Neural cell (in vitro differentiated cells): Measurements from ENCODE around the gene CDH4. TPM values are rescaled to one million over a fixed set of nuclear protein-coding genes. Genes with fewer than 3 reads are reported as not detected.

Experiments used
- H2AFZ ChIP-seq: fragments of 200-600, 300-800 bp; sonication (generic), shearing (Covaris generic); 2 replicates; pipeline ENCODE4 v1.6.0; 2014; ENCODE audit warnings: low read depth, mild to moderate bottlenecking, antibody characterized with exemption, low read length, moderate library complexity
- H3F3A ChIP-seq: fragments of 200-600 bp; shearing (Covaris generic); 2 replicates; pipeline ENCODE4 v1.6.1; 2016; ENCODE audit warnings: mild to moderate bottlenecking, moderate library complexity, mixed read lengths, antibody characterized with exemption, low read length; ENCODE audit not compliant: insufficient read depth, poor library complexity, severe bottlenecking
- H3K27ac ChIP-seq: fragments of 200-600, 300-800 bp; sonication (generic), shearing (Covaris generic); 2 replicates; pipeline ENCODE4 v1.5.1; 2014; ENCODE audit warnings: mild to moderate bottlenecking, low read length, moderate library complexity
- H3K27me3 ChIP-seq: fragments of 300-800, 200-600 bp; sonication (generic), shearing (Covaris generic); 2 replicates; pipeline ENCODE4 v1.6.0; 2014; ENCODE audit warnings: mild to moderate bottlenecking, low read depth, low read length, moderate library complexity; ENCODE audit not compliant: insufficient read depth
- H3K36me3 ChIP-seq: fragments of 300-800, 200-600 bp; sonication (generic), shearing (Covaris generic); 2 replicates; pipeline ENCODE4 v1.5.1; 2014; ENCODE audit warnings: mild to moderate bottlenecking, antibody characterized with exemption, low read length, moderate library complexity; ENCODE audit not compliant: insufficient read depth
- H3K4me2 ChIP-seq: fragments of 300-800, 200-600 bp; sonication (generic), shearing (Covaris generic); 2 replicates; pipeline ENCODE4 v1.6.0; 2014; ENCODE audit warnings: mild to moderate bottlenecking, low read length
- H3K4me3 ChIP-seq: fragments of 300-800, 200-600 bp; sonication (generic), shearing (Covaris generic); 2 replicates; pipeline ENCODE4 v1.5.1; 2014; ENCODE audit warnings: mild to moderate bottlenecking, low read length, moderate library complexity
- H3K79me2 ChIP-seq: fragments of 200-600 bp; shearing (Covaris generic); replicated peaks from 2 replicates; pipeline ENCODE4 v1.6.0; 2014; ENCODE audit warnings: mild to moderate bottlenecking, low read length, moderate library complexity; ENCODE audit not compliant: insufficient read depth
- H3K9ac ChIP-seq: fragments of 300-800, 200-600 bp; sonication (generic), shearing (Covaris generic); 2 replicates; pipeline ENCODE4 v1.6.1; 2016; ENCODE audit warnings: mild to moderate bottlenecking, low read length, mixed read lengths
- H3K9me2 ChIP-seq: fragments of 200-600 bp; shearing (Covaris generic); 2 replicates; pipeline ENCODE4 v1.6.1; 2016; ENCODE audit warnings: mild to moderate bottlenecking, low read length, mixed read lengths; ENCODE audit not compliant: insufficient read depth
- H3K9me3 ChIP-seq: fragments of 200-600, 300-800 bp; sonication (generic), shearing (Covaris generic); 2 replicates; pipeline ENCODE4 v1.6.1; 2016; ENCODE audit warnings: mild to moderate bottlenecking, mixed run types, low read length, moderate library complexity, mixed read lengths
- H4K20me1 ChIP-seq: fragments of 200-600 bp; shearing (Covaris generic); 2 replicates; pipeline ENCODE4 v1.6.1; 2016; ENCODE audit warnings: mild to moderate bottlenecking, mixed run types; ENCODE audit not compliant: insufficient read depth
- EP300 ChIP-seq: fragments of 450-650 bp; conservative IDR thresholded peaks from 2 replicates; pipeline ENCODE4 v1.6.1; 2014; ENCODE audit warnings: antibody characterized with exemption, mild to moderate bottlenecking, moderate library complexity; ENCODE audit not compliant: poor library complexity, severe bottlenecking
- EZH2 ChIP-seq: fragments of 200-600, 300-800 bp; shearing (Covaris generic), sonication (generic); IDR thresholded peaks from 2 replicates; pipeline ENCODE4 v1.6.1; 2014; ENCODE audit warnings: antibody characterized with exemption, low read length, borderline replicate concordance, mild to moderate bottlenecking; ENCODE audit not compliant: insufficient read depth, poor library complexity, severe bottlenecking
- MXI1 ChIP-seq: fragments of 450-650 bp; conservative IDR thresholded peaks from 2 replicates; pipeline ENCODE4 v1.6.1; 2014; ENCODE audit warnings: antibody characterized with exemption, mild to moderate bottlenecking; ENCODE audit not compliant: poor library complexity, severe bottlenecking
- POLR2AphosphoS5 ChIP-seq: IDR thresholded peaks from 2 replicates; pipeline ENCODE4 v1.6.1; 2012
- RAD21 ChIP-seq: fragments of 450-650 bp; conservative IDR thresholded peaks from 2 replicates; pipeline ENCODE4 v1.6.1; 2014; ENCODE audit warnings: antibody characterized with exemption, mild to moderate bottlenecking, moderate library complexity
- REST ChIP-seq: IDR thresholded peaks from 2 replicates; pipeline ENCODE4 v1.6.1; 2012; ENCODE audit warnings: borderline replicate concordance
- SMC3 ChIP-seq: fragments of 450-650 bp; conservative IDR thresholded peaks from 2 replicates; pipeline ENCODE4 v1.6.1; 2014; ENCODE audit warnings: antibody characterized with exemption, mild to moderate bottlenecking, moderate library complexity; ENCODE audit not compliant: poor library complexity
- TAF1 ChIP-seq: IDR thresholded peaks from 2 replicates; pipeline ENCODE4 v1.6.1; 2012; ENCODE audit warnings: low read depth
- polyA plus RNA-seq: library from polyadenylated mRNA; depleted of rRNA; stranded (reverse); fragments of >200 nt; gene quantifications from 2 replicates; pipeline ENCODE4 v1.2.3, GENCODE V29; 2014
- TF ChIP-seq, protein P1 (sequence below): fragments of 450-650 bp; IDR thresholded peaks from 2 replicates; pipeline ENCODE4 v1.5.1; 2014; ENCODE audit warnings: antibody characterized with exemption, mild to moderate bottlenecking, moderate library complexity; ENCODE audit not compliant: poor library complexity, severe bottlenecking

CDH4 gene
- polyA plus RNA-seq, 1 donor from 2014 or later, result 24.6 TPM

- H3K79me2 ChIP-seq, result no peaks in the 10 kb centered on the region
- no peak overlapping the region for H3K27ac ChIP-seq
- H3F3A ChIP-seq, result no peaks in the 10 kb centered on the region
- H3K27me3 ChIP-seq, result no peaks in the 10 kb centered on the region
- no peak overlapping the region for H3K4me3 ChIP-seq
- H4K20me1 ChIP-seq, result no peaks in the 10 kb centered on the region
- no peak overlapping the region for H3K9ac ChIP-seq
- no peaks in the 10 kb centered on the region for H3K36me3 ChIP-seq
- H3K9me3 ChIP-seq, result no peaks in the 10 kb centered on the region
- no peaks in the 10 kb centered on the region for H3K9me2 ChIP-seq
- no peak overlapping the region for H2AFZ ChIP-seq
- H3K4me2 ChIP-seq, result no peak overlapping the region
- TF ChIP-seq EP300, result no peak
- TF ChIP-seq RAD21, result no peak
- no peak for TF ChIP-seq MXI1
- TF ChIP-seq SMC3, result no peak
- no peak for TF ChIP-seq REST
- TF ChIP-seq EZH2, result no peak
- no peak for TF ChIP-seq TAF1
- TF ChIP-seq, protein P1, sequence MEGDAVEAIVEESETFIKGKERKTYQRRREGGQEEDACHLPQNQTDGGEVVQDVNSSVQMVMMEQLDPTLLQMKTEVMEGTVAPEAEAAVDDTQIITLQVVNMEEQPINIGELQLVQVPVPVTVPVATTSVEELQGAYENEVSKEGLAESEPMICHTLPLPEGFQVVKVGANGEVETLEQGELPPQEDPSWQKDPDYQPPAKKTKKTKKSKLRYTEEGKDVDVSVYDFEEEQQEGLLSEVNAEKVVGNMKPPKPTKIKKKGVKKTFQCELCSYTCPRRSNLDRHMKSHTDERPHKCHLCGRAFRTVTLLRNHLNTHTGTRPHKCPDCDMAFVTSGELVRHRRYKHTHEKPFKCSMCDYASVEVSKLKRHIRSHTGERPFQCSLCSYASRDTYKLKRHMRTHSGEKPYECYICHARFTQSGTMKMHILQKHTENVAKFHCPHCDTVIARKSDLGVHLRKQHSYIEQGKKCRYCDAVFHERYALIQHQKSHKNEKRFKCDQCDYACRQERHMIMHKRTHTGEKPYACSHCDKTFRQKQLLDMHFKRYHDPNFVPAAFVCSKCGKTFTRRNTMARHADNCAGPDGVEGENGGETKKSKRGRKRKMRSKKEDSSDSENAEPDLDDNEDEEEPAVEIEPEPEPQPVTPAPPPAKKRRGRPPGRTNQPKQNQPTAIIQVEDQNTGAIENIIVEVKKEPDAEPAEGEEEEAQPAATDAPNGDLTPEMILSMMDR, result no peak
- no peak for TF ChIP-seq POLR2AphosphoS5
Measured at GRCh38 chr20:61835791-61836350, 583.8 kb downstream of the CDH4 start.

DNA sequence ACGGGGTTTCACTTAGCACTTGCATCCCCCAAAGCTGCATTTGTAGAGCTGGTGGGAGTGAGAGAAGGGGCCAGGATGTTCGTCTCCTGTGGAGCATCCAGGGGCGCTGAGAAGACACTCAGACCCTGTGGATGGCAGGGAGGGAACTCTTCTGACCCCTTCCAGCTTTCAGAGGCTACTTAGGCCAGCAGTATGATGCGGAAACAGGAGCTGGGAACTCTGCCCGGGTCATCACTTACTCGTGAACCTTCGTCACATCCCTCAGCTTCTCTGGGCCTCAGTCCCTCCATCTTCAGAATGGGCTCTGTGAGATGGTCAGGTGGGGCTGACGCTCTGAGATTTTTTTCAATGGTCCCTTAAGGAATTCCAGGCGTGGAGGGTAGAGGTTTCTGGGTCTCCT lies 585.1 kb downstream of the CDH4 start:
- H3K4me2 ChIP-seq, result no peak overlapping the region
- no peaks in the 10 kb centered on the region for H3K27me3 ChIP-seq
- no peak overlapping the region for H3K4me3 ChIP-seq
- no peaks in the 10 kb centered on the region for H4K20me1 ChIP-seq
- H3K27ac ChIP-seq, result no peak overlapping the region
- no peaks in the 10 kb centered on the region for H3F3A ChIP-seq
- no peaks in the 10 kb centered on the region for H3K36me3 ChIP-seq
- no peak overlapping the region for H3K9ac ChIP-seq
- H3K79me2 ChIP-seq, result no peaks in the 10 kb centered on the region
- TF ChIP-seq REST, result no peak
- H3K9me3 ChIP-seq, result no peaks in the 10 kb centered on the region
- no peak overlapping the region for H2AFZ ChIP-seq
- H3K9me2 ChIP-seq, result no peaks in the 10 kb centered on the region
